Endothelial cell of umbilical vein (primary cell): ENCODE results near the gene SNX30. TPM values are rescaled to one million over a fixed set of nuclear protein-coding genes. Genes with fewer than 3 reads are reported as not detected.

ENCODE experiments used
- BruUV-seq: library from RNA; stranded (reverse); fragments of 400-500 nt; replicated peaks from 2 replicates; lab custom pipeline; 2021; lab: Mats Ljungman, UMichigan
- CTCF ChIA-PET: fragments of 300-600, 350-600 bp; sonication (Branson Sonifier 250); formaldehyde crosslinking; loops from one replicate; lab custom pipeline; 2021; ENCODE audit warnings: antibody characterized with exemption, inconsistent platforms; lab: Charles Lee
- POLR2A ChIA-PET: fragments of 300-600, 350-600 bp; sonication (Branson Sonifier 250); formaldehyde crosslinking; loops from one replicate; lab custom pipeline; 2021; ENCODE audit warnings: antibody characterized with exemption, inconsistent platforms; lab: Charles Lee
- DNase-seq: peaks from one replicate; pipeline ENCODE4 v3.0.0-alpha.2; 2011; ENCODE audit warnings: low read depth, low spot score
- FAIRE-seq: peaks from 2 replicates; lab custom pipeline; 2011; peaks lifted over from hg19 to GRCh38; lab: Jason Lieb, UNC
- H2AFZ ChIP-seq: 2 replicates; pipeline ENCODE4 v1.6.0; 2012; ENCODE audit warnings: low read depth, low read length, control low read depth, inconsistent platforms
- H3K27ac ChIP-seq: 2 replicates; pipeline ENCODE4 v1.5.1; 2011; ENCODE audit warnings: low read depth, mild to moderate bottlenecking, control low read depth, low read length, moderate library complexity; ENCODE audit not compliant: insufficient read depth
- H3K27me3 ChIP-seq, 2 experiments: 2 replicates each; pipeline versions ENCODE4 v1.6.0 to v1.6.1; 2011; ENCODE audit warnings: low read length in 2 of 2, mixed read lengths in 1 of 2; ENCODE audit not compliant: control insufficient read depth in 2 of 2, insufficient read depth in 2 of 2
- H3K36me3 ChIP-seq, 2 experiments: 2 replicates in 1 of 2; 3 replicates in 1 of 2; pipeline ENCODE4 v1.5.1; 2011; ENCODE audit warnings: low read length in 2 of 2, mild to moderate bottlenecking in 1 of 2, moderate library complexity in 1 of 2; ENCODE audit not compliant: control insufficient read depth in 2 of 2, insufficient read depth in 2 of 2; ENCODE audit errors: extremely low read depth in 1 of 2
- H3K4me1 ChIP-seq: 3 replicates; pipeline ENCODE4 v1.5.1; 2011; ENCODE audit warnings: mild to moderate bottlenecking, low read length; ENCODE audit not compliant: control insufficient read depth, insufficient read depth; ENCODE audit errors: extremely low read depth
- H3K4me2 ChIP-seq: 2 replicates; pipeline ENCODE4 v1.6.1; 2011; ENCODE audit warnings: low read length, control low read depth, mixed read lengths; ENCODE audit not compliant: insufficient read depth
- H3K4me3 ChIP-seq, 3 experiments: fragments of 200-600 bp in 1 of 3; sonication (generic), shearing (Covaris generic) in 1 of 3; replicated peaks in 1 of 3; 2 replicates each; pipeline ENCODE4 v1.5.1; 2011 to 2016; ENCODE audit warnings: control low read depth in 3 of 3, low read length in 3 of 3, mild to moderate bottlenecking in 2 of 3, inconsistent platforms in 1 of 3, low read depth in 1 of 3, moderate library complexity in 1 of 3; ENCODE audit not compliant: insufficient read depth in 1 of 3
- H3K79me2 ChIP-seq: 2 replicates; pipeline ENCODE4 v1.6.0; 2012; ENCODE audit warnings: low read length, inconsistent platforms; ENCODE audit not compliant: control insufficient read depth, insufficient read depth
- H3K9ac ChIP-seq: replicated peaks from 2 replicates; pipeline ENCODE3; 2011; ENCODE audit warnings: low read length, control low read depth; ENCODE audit not compliant: insufficient read depth; ENCODE audit errors: extremely low read depth
- H3K9me1 ChIP-seq: replicated peaks from 3 replicates; pipeline ENCODE4 v1.6.0; 2011; ENCODE audit warnings: mild to moderate bottlenecking, low read length; ENCODE audit not compliant: control insufficient read depth, insufficient read depth; ENCODE audit errors: extremely low read depth
- H3K9me3 ChIP-seq: replicated peaks from 2 replicates; pipeline ENCODE4 v1.5.1; 2012; ENCODE audit warnings: low read length, inconsistent platforms; ENCODE audit not compliant: control insufficient read depth, insufficient read depth
- H4K20me1 ChIP-seq: replicated peaks from 2 replicates; pipeline ENCODE3; 2011; ENCODE audit warnings: mild to moderate bottlenecking, low read length; ENCODE audit not compliant: control insufficient read depth, insufficient read depth; ENCODE audit errors: extremely low read depth
- EZH2 ChIP-seq: IDR thresholded peaks from 2 replicates; pipeline ENCODE4 v1.6.1; 2012; ENCODE audit warnings: borderline replicate concordance, low read depth, mild to moderate bottlenecking, moderate library complexity, low read length, inconsistent platforms; ENCODE audit not compliant: severe bottlenecking
- FOS ChIP-seq: IDR thresholded peaks from 2 replicates; pipeline ENCODE4 v1.6.1; 2011; ENCODE audit warnings: mild to moderate bottlenecking, low read length, moderate library complexity, borderline replicate concordance; ENCODE audit not compliant: insufficient read depth
- GATA2 ChIP-seq: IDR thresholded peaks from 2 replicates; pipeline ENCODE4 v1.7.0; 2011; ENCODE audit warnings: low read depth, mild to moderate bottlenecking, moderate library complexity, mixed read lengths, low read length; ENCODE audit not compliant: insufficient read length, insufficient read depth
- JUN ChIP-seq: IDR thresholded peaks from 2 replicates; pipeline ENCODE4 v1.6.1; 2011; ENCODE audit warnings: borderline replicate concordance, low read depth; ENCODE audit not compliant: insufficient read length, insufficient read depth
- MAX ChIP-seq: IDR thresholded peaks from 2 replicates; pipeline ENCODE4 v1.6.1; 2011; ENCODE audit not compliant: insufficient read depth, insufficient read length
- MYC ChIP-seq: IDR thresholded peaks from one replicate; pipeline ENCODE4 v1.6.1; 2011; ENCODE audit warnings: mild to moderate bottlenecking, low read depth, low read length
- POLR2A ChIP-seq: IDR thresholded peaks from 2 replicates; pipeline ENCODE4 v1.6.1; 2012; ENCODE audit warnings: low read depth, mild to moderate bottlenecking, control low read depth, low read length
- POLR2AphosphoS5 ChIP-seq: IDR thresholded peaks from 2 replicates; pipeline ENCODE4 v1.6.1; 2012; ENCODE audit warnings: low read depth, mild to moderate bottlenecking, control low read depth, low read length, moderate library complexity; ENCODE audit not compliant: insufficient read depth
- dilution Hi-C: fragments of 300-500 bp; cut with MboI; formaldehyde crosslinking; loops from one replicate; pipeline ENCODE4 v1.15.0; 2019; ENCODE audit warnings: low sequenced_read_pairs; ENCODE audit not compliant: extremely low pct_ligation_motif_present
- intact Hi-C: fragments of 100-400 bp; cut with micrococcal nuclease; formaldehyde crosslinking; loops from one replicate; pipeline ENCODE4 v1.10.0; 2022
- polyA plus RNA-seq, 4 experiments: library from polyadenylated mRNA; depleted of rRNA in 3 of 4; stranded (reverse) in 3 of 4; unstranded in 1 of 4; fragments of >200 nt; gene quantifications; 2 replicates each; pipeline versions ENCODE4 v1.2.1 to v1.2.3, GENCODE V29; 2011 to 2012; ENCODE audit warnings: missing spikeins in 1 of 4
- total RNA-seq: library from RNA; stranded (reverse); gene quantifications from 2 replicates; pipeline ENCODE4 v1.2.3, GENCODE V29; 2021
- TF ChIP-seq, protein P1 (sequence below), 2 donors: IDR thresholded peaks; 1 replicate in 1 of 2; 2 replicates in 1 of 2; pipeline ENCODE4 v1.5.1; 2011; ENCODE audit warnings: low read length in 2 of 2, mild to moderate bottlenecking in 2 of 2, moderate library complexity in 2 of 2, control low read depth in 1 of 2, inconsistent platforms in 1 of 2, low read depth in 1 of 2; ENCODE audit not compliant: insufficient read depth in 1 of 2; ENCODE audit errors: extremely low read depth in 1 of 2

Gene SNX30
- total and polyA plus RNA-seq, 2 donors (not counting 3 experiments of a cell fraction or from before 2014, with no cell fraction given) = 2.8 to 6.3 TPM

GRCh38 chr9:112917987-112918362 is 167.4 kb downstream of the SNX30 start:
- Histone ChIP-seq H4K20me1 (no peaks in the 10 kb centered on the region), H3K4me3 (no peak overlapping the region), H3K4me2 (no peak overlapping the region), H3K36me3 (no peaks in the 10 kb centered on the region), H2AFZ (no peak overlapping the region), H3K79me2 (no peaks in the 10 kb centered on the region), H3K9me1 (no peaks in the 10 kb centered on the region), H3K9me3 (no peaks in the 10 kb centered on the region), H3K9ac (no peak overlapping the region), H3K27me3 (peaks cover 5 to 19% of the 10 kb centered on the region in 2 experiments), H3K4me1 (no peaks in the 10 kb centered on the region), H3K27ac (no peak overlapping the region)
- TF ChIP-seq, protein P1, sequence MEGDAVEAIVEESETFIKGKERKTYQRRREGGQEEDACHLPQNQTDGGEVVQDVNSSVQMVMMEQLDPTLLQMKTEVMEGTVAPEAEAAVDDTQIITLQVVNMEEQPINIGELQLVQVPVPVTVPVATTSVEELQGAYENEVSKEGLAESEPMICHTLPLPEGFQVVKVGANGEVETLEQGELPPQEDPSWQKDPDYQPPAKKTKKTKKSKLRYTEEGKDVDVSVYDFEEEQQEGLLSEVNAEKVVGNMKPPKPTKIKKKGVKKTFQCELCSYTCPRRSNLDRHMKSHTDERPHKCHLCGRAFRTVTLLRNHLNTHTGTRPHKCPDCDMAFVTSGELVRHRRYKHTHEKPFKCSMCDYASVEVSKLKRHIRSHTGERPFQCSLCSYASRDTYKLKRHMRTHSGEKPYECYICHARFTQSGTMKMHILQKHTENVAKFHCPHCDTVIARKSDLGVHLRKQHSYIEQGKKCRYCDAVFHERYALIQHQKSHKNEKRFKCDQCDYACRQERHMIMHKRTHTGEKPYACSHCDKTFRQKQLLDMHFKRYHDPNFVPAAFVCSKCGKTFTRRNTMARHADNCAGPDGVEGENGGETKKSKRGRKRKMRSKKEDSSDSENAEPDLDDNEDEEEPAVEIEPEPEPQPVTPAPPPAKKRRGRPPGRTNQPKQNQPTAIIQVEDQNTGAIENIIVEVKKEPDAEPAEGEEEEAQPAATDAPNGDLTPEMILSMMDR (IDR thresholded peaks at IDR 0.05; ENCODE audit: extremely low read depth in 1 of 2, insufficient read depth in 1 of 2, low read depth in 1 of 2, low read length in 2 of 2) = no peak
- TF ChIP-seq GATA2 (no peak), POLR2A (no peak), MAX (no peak), EZH2 (no peak), JUN (no peak), POLR2AphosphoS5 (no peak), MYC (no peak), FOS (no peak)
- FAIRE-seq (no peak), DNase-seq (no peak)
- dilution Hi-C loops (no loop called here), intact Hi-C loops (no loop called here)
- POLR2A ChIA-PET = no interaction called here
- no TSS peak for BruUV-seq
- CTCF ChIA-PET = interaction anchor here (1.0 kb wide), 1 partner anchor 15 kb away, joined by 3 read pairs; no protein-coding TSS in a partner anchor
